GM23338 (cell line): ENCODE data around the gene CCDC191. TPM values are rescaled to one million over a fixed set of nuclear protein-coding genes. Genes with fewer than 3 reads are reported as not detected.

Experiments used
- EZH2 ChIP-seq: fragments of 200-600 bp; sonication (generic); IDR thresholded peaks from one replicate; pipeline ENCODE4 v1.8.0; 2017; ENCODE audit warnings: antibody characterized with exemption, mild to moderate bottlenecking, low read depth; ENCODE audit not compliant: unreplicated experiment
- JUNB ChIP-seq: IDR thresholded peaks from one replicate; pipeline ENCODE4 v1.6.1; 2016; ENCODE audit warnings: antibody characterized with exemption; ENCODE audit not compliant: unreplicated experiment
- ZNF114 ChIP-seq: fragments of 250-450 bp; sonication (Bioruptor Pico); IDR thresholded peaks from 2 replicates; pipeline ENCODE4 v1.5.0; 2020; ENCODE audit warnings: mild to moderate bottlenecking, moderate library complexity
- polyA plus RNA-seq: library from polyadenylated mRNA; unstranded; fragments of >200 nt; fragmentation: Nextera tagmentation; extraction: Ambion mirVana; gene quantifications from 2 replicates; pipeline ENCODE4 v1.2.1, GENCODE V29; 2016
- total RNA-seq: library from RNA; depleted of rRNA; stranded (reverse); fragments of >200 nt; shearing (Covaris generic); gene quantifications from 2 replicates; pipeline ENCODE4 v1.2.3, GENCODE V29; 2014; rRNA removed
- TF ChIP-seq, protein P1 (sequence below), 2 experiments: fragments of 200-600 bp in 1 of 2; sonication (generic) in 1 of 2; conservative IDR thresholded peaks; 2 replicates each; pipeline versions ENCODE4 v1.5.1 to v1.6.1; 2016 to 2017; ENCODE audit warnings: antibody characterized with exemption in 2 of 2, low read depth in 2 of 2, mild to moderate bottlenecking in 2 of 2, moderate library complexity in 1 of 2
- TF ChIP-seq, protein P2 (sequence below): IDR thresholded peaks from one replicate; pipeline ENCODE4 v1.6.1; 2018; ENCODE audit warnings: antibody characterized with exemption; ENCODE audit not compliant: unreplicated experiment

Gene CCDC191
- total and polyA plus RNA-seq, 2 experiments from 2014 or later, result 2.0 to 2.9 TPM

DNA sequence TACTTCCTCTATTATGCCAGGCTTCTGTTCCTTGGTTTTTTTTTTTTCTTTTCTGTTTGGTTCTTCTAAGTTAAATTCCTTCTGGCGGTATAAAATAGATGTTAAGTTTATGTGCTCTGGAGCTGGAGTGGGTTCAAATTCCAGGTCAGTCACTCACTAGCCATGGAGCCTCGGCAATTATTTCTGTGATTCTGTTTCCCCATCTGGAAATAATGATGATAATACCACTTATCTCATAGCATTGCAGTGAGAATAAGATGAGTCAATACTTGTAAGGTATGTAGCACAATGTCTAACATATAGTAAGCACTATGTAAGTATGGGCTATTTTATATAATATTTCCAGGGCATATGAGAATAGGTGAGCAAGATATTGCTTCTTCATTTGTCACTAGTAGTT is 141.7 kb downstream of the CCDC191 start (continued):
- TF ChIP-seq, protein P1, sequence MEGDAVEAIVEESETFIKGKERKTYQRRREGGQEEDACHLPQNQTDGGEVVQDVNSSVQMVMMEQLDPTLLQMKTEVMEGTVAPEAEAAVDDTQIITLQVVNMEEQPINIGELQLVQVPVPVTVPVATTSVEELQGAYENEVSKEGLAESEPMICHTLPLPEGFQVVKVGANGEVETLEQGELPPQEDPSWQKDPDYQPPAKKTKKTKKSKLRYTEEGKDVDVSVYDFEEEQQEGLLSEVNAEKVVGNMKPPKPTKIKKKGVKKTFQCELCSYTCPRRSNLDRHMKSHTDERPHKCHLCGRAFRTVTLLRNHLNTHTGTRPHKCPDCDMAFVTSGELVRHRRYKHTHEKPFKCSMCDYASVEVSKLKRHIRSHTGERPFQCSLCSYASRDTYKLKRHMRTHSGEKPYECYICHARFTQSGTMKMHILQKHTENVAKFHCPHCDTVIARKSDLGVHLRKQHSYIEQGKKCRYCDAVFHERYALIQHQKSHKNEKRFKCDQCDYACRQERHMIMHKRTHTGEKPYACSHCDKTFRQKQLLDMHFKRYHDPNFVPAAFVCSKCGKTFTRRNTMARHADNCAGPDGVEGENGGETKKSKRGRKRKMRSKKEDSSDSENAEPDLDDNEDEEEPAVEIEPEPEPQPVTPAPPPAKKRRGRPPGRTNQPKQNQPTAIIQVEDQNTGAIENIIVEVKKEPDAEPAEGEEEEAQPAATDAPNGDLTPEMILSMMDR (conservative IDR thresholded peaks at IDR 0.05; ENCODE audit: low read depth in 2 of 2), result no peak
- TF ChIP-seq, protein P2, sequence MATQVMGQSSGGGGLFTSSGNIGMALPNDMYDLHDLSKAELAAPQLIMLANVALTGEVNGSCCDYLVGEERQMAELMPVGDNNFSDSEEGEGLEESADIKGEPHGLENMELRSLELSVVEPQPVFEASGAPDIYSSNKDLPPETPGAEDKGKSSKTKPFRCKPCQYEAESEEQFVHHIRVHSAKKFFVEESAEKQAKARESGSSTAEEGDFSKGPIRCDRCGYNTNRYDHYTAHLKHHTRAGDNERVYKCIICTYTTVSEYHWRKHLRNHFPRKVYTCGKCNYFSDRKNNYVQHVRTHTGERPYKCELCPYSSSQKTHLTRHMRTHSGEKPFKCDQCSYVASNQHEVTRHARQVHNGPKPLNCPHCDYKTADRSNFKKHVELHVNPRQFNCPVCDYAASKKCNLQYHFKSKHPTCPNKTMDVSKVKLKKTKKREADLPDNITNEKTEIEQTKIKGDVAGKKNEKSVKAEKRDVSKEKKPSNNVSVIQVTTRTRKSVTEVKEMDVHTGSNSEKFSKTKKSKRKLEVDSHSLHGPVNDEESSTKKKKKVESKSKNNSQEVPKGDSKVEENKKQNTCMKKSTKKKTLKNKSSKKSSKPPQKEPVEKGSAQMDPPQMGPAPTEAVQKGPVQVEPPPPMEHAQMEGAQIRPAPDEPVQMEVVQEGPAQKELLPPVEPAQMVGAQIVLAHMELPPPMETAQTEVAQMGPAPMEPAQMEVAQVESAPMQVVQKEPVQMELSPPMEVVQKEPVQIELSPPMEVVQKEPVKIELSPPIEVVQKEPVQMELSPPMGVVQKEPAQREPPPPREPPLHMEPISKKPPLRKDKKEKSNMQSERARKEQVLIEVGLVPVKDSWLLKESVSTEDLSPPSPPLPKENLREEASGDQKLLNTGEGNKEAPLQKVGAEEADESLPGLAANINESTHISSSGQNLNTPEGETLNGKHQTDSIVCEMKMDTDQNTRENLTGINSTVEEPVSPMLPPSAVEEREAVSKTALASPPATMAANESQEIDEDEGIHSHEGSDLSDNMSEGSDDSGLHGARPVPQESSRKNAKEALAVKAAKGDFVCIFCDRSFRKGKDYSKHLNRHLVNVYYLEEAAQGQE, result no peak
- TF ChIP-seq EZH2, result no peak
- TF ChIP-seq JUNB, result no peak
- no peak for TF ChIP-seq ZNF114

Other genes starting within 250 kb of the CCDC191 start
- 0.78 and 3.3 TPM in 2 replicates for gene GRAMD1C, start 217.7 kb downstream of the CCDC191 start, total RNA-seq
- gene GRAMD1C, start 217.7 kb downstream of the CCDC191 start, polyA plus RNA-seq, result 2.6 and 3.6 TPM in 2 replicates
- gene ZDHHC23, start 108.5 kb downstream of the CCDC191 start, total RNA-seq, result 14.5 and 14.8 TPM in 2 replicates
- gene ZDHHC23, start 108.5 kb downstream of the CCDC191 start, polyA plus RNA-seq, result 2.7 and 3.5 TPM in 2 replicates
- gene QTRT2, start 211 bp upstream of the CCDC191 start, total RNA-seq, result 49.4 and 66.5 TPM in 2 replicates
- gene QTRT2, start 211 bp upstream of the CCDC191 start, polyA plus RNA-seq, result 32.3 and 37.9 TPM in 2 replicates
- 0.21 and 0.70 TPM in 2 replicates for gene DRD3, start 122.5 kb upstream of the CCDC191 start, total RNA-seq
- gene DRD3, start 122.5 kb upstream of the CCDC191 start, polyA plus RNA-seq, result 0.65 TPM in 1 of 2 replicates, not detected in the other
- not detected in 2 replicates for gene ZNF80, start 181.1 kb upstream of the CCDC191 start, total RNA-seq
- gene ZNF80, start 181.1 kb upstream of the CCDC191 start, polyA plus RNA-seq, result not detected in 2 replicates
- 0.07 TPM in 1 of 2 replicates, not detected in the other for gene TIGIT, start 237.5 kb upstream of the CCDC191 start, total RNA-seq
- 0.07 and 0.50 TPM in 2 replicates for gene TIGIT, start 237.5 kb upstream of the CCDC191 start, polyA plus RNA-seq